DMS 273 (cell line): ENCODE measurements around the gene RGS6.
A peak's percentile ranks its signal among the peaks of the same experiment; 100 is the strongest.

Source experiments
- DNase-seq: peaks from one replicate; lab custom pipeline; 2025; ENCODE audit not compliant: unreplicated experiment; lab: John Stamatoyannopoulos, UW

The RGS6 gene

DNA sequence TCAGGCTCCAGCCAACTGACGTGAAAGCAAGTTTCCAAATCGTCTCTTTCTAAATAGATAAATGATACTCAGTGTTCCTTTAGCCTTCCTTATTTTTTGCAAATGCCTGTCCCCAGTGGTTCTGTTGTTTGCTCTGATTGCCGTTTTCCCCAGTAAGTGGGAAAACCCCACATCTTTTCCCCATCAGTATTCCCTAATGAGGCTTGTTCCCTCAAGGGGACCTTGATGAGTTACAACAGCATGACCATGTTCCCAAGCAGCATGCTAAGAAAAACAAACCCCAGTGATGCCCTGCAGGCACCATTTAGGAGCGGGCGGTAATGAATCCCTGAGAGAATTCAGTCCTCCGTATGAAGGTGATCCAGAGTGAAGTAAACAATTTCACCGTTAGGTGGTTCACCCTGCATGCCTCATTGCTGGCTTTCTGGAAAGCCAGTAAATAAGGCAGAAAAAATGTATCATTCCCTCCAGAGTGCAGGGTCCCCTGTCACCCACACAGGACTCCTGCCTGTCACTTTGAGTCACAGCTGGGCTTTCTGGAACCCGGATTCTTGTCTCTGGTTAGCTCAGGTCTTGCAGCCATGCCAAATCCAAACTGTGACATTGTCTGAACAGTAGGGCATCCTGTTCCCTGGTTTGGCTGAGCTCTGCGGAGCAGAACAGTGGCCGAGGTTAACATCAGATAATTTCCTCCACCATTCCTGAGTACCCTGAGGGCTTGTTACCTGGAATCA is 222.6 kb downstream of the RGS6 start:
- DNase-seq: no peak

DNA sequence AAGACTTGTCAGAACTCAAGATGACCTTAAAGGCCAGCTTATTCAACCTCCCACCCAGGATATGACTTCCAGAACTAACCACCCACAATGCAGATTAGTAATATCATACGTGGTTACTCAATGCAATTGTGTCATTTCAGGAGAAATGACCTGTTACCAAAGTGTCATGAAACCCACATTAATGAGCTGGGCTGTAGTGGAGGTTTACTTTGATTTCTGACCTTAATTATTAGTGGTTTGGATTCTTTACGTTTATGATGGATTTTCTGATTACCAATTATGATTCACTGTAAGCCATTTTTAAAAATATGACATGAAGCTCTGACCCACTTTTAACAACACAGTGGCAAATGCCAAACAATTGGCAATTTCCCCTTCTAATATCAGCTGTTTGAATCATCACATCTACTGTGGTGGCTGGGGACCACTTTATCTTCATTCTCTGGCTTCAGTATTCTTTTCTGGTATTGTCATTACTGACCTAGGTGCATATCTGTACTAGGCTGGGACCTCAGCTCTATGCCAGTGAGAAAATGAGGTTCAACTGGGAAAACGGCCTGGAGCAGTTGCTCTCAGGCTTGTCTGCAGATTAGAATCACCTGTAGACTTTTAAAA is 223.3 kb downstream of the RGS6 start:
- no peak for DNase-seq

DNA sequence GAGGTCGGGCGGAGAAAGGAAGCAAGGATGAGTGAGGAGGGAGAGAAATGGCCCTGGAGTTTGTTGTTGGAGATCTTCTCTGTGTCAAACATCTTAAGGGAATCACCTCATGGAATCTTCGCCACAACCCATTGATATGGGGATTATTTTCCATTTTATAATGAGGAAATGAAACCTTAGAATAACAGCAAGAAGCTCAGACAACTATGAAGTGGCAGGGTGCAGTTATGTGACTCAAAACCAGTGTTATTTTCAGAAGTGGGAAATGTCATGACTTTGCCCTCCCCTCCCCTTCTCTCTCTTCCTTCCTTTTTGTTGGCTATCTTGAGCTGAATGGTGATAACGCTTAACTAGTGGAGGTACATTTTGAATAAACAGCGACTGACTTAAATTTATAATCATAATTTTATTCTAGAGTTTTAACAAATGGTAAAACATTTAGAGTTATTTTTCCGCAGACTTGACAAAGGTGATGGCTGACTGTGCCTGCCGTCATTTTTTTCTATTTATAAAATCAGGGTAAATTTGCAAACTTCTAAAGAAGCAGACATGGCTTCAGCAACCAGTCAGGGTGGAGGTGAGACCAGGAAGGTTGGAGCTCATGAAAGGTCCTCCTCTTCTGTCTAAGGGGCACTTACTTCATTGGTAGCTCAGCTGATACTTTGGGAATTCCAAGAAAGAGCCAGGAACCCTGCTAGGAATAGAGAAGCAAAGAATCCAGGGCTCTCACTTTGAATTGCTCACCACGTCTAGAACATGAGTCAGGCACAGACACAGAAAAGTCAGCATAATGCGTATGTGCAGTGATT is 232.4 kb downstream of the RGS6 start:
- DNase-seq: no peak

DNA sequence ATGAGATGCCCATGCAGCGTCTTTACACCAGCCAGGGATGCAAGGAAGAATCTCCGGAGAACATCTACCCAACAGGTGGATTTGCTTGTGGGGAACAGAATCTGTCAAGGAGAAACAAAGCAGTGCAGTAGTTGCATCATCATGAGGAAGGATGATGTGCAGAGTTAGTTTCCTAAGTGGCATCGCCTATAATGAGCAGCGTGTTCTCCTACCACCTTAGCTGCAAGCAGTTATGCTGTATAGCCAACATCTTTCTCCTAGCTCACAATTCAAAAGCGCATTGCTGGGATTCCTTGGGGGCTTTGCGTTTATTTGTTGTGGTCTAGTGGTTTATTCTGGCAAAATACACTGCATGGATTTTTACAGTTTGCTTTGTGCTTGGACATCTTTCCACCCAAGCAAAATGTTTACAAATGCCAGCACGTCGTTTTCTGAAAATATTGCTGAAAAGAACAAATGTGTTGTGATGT is 233.0 kb downstream of the RGS6 start:
- no peak for DNase-seq

DNA sequence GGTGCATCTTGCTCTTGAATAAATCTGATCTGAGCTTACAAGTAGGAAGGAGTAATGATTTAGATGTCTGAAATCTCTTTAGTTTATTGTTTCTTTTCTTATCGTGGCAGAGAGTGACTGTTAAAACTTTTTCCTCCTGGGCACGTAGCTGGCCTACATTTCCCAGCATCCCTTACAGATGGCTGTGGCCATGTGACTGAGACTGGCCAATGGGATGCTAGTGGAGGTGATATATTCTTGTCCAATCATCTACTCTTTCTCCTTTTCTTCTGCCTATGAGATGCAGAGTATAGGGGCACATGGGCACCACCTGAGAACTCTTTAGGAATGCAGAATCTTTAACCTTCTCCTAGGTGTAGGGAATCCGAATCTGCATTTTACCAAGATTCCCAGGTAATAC is 237.3 kb downstream of the RGS6 start:
- peak; percentile 25 for DNase-seq

DNA sequence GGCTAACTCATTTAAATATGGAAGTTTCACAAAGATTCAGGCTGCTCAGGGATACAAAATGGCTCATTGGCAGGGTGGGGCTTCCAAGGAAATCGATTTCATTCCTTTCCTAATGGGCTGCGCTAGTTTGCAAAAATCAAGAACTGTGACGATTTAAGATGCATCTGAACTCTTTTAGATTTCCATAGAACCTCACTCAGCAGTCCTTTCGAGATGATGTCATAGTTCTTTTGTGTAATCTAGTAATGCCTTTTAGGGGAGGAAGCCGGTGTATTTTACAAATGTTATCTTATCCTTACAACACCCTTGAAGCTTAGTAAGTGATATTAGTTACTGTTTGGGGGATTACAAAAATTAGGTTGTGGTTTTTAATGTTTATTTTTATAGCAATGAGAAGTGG is 239.8 kb downstream of the RGS6 start:
- DNase-seq: no peak

DNA sequence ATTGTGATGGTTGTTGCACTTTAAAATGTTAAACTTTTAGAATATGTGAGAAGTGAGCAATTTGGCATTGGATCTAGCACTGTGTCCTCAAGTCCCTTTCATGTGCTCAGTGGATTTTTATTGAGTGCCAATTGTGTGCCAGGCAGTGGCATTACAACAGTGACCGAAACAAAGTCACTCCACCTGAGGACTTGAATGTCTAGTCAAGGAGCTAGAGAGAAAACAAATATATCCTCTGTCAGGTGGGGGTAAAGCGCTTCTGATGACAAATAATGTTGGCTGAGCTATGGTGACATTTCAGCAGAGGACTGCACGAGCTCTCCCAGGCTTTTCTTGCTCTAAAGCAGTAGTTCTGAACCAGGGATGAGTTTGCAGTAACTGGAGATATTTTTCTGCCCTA is 240.4 kb downstream of the RGS6 start:
- no peak for DNase-seq

DNA sequence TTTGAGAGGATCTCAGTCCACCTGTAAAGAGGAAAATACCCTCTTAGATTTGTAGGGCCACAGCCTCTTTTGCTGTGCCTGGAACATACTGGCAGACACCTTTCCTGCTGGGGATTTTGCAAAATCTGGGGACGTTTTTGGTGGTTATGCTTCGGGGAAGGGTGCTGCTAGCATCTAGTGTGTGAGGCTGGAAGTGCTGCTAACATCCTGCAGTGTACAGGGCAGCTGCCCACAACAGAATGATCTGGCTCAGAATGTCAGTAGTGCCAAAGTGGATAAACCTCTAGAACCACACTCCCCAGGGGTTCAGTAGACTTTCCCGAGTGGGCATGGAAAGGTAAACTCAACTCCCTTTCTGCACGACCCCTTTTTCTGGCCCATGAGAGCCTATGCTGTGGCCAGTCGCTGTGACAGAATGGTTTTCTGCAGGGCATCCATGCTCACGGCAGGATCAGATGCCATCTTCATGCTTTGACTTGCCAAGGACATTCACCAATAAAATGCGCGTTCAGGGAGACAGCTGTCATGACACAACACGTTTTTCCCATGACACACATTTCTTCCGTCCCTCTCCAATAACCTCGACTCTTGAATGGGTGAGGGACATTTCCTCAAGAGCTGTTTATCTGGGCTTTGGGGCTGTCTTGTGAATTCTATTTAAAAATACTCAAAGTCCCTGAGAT is 240.9 kb downstream of the RGS6 start:
- DNase-seq: no peak

DNA sequence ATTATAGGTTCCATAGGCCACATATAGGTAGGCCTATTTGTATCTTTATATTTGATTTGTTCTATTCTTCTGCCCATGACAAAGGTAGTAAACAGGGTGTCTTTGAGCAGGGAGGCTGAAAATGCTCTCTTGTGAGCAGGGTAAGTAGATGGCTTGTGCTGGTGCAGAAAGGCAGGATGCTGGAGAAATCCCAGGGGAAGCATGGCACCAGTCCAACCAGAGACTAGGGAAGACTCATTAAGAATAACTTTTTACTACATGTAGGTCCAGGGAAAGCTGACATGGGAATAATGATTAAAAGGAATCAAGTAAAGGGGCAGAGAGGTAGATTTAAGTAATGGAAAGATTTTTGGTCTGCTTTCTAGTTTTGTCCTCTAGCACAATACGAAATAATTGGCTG is 245.0 kb downstream of the RGS6 start:
- DNase-seq: peak; percentile 20

DNA sequence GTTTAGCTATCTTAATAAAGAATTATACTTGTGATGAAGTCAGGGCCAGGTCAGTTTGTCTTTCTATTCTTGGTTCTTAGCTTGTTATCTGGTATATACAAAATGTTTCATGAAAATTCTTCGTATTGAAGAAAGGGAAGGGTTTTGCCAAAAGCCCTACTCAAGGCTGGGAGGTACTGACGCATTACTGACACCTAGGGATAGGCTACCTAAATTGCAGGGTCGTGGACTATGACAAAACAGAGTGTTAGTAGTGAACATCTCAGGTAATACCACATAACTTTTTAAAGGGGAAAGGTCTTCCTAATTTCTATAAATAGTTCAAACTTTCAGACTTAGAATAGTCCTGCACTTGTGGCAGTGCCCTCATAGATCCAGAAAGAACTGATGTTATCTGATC is 246.3 kb downstream of the RGS6 start:
- no peak for DNase-seq

DNA sequence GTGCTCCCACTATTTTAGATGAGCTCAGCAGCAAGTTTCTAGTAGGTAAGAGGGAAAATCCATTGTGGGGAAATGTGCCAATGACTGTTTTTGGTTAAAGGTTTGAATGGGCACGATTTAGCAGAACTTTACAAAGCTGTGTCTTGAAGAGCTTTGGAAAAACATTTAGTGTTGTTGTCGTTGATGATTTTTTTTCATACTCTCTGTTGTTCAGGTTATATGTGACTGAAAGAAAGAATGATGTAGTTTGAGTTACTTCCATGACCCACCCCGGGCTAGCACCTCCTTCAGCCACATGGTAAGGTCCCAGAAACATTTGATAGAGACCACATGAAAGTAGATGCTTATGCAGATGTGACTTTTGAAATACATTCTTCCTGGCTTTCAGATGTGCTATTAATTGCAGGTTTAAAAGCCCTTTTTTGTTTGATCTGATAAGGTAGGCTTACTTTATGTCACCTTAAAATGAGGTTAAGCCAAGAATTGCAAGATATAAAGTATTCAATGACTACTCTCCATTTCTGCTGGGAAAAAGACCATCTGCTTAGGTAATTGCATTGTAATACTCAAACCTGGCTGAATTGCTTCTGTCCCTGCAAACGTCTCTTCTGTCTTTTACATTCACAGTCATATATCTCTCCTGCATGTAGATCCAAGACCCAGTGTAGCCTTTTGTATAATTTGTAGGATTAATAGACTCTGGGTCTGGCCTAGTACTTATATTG is 250.6 kb downstream of the RGS6 start:
- peak; percentile 29 for DNase-seq

DNA sequence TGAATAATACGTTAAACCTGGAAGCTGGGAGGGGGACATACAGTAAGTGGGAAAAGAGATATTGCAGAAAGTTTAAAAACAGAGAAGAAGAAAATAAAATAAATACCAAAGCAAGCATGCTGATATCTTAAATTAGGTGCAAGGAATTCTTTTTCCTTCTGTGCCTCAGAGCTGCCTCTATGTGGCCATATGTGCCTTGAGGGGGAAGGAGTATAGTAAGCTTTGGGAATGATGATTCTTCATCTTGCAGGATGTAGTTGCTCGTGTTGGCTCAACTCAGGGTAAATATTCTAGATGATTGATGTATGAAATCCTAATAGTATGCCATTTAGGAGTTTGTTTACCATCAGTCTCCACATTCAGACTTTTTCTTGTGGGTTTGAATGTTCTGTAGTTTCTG is 251.4 kb downstream of the RGS6 start:
- DNase-seq: peak; percentile 10

DNA sequence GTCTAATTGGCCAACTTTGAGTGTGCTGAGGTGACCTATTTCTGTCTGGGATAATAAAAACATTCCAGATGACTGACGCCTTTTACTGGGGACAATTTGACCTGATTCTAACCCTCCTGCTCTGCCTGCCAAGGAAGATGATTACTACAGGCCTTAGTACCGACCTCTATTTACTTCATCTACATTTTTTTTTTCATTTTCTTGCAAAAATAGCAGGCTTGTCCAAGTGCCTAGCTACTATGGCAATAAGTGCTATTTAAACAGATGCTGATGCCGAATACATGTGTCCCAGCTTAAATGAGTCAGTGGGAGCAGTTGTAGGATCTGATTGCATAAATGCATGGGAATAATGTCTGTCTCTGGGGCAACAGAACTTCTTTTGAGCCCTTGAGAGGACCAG is 254.3 kb downstream of the RGS6 start:
- DNase-seq: no peak

DNA sequence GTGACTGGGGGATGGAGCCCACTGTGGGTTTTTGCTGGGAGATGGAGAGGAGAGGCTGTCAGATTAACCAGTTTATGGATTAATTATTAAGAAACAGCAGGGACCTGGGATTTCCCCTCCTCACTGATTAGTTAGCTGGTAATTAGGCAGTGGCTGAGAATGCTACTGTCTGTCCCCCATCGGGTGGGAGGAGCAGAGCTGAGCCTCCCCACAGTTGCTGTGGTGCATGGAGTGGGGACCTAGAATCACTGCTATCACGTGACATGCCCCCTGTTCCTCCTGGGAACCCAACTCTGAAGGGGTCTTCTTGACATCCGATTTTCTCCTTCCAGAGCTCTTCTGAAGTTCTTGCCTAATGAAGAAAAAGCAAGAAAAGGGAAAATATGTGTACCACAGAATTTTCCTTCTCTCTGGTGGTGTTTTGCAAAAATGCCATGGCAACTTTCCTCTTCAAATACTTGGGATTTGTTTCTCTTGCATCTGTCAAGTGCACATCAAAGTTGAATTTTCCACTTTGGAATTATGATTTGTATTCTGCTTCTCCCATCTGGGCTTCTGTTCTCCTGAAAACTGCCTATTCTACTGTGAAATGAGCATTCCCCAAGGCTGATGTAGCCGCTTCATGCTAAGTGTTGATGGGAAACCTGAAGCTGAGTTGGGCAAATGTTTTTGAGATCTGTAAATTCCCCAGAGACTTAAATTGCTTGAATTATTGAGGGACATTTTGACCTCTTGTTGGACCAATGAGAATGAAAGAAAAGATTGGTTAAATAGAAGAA is 264.2 kb downstream of the RGS6 start:
- DNase-seq: no peak

DNA sequence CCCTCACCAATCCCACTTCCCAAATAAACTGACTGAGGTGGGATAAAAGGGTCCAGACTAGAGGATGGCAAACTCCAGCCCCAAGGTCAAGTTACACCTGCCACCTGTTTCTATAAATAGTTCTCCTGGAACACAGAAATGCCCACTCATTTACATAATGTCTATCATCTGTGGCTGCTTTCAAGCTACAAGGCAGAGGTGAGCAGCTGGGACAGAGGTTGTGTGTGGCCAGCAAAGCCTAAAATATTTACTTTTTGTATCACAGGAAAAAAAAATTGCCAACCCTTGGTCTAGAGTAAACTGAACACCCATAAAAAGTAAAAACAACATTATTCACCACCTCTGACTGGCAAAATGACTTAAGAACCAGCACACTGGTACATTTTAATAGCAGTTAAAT is 269.4 kb downstream of the RGS6 start:
- no peak for DNase-seq

DNA sequence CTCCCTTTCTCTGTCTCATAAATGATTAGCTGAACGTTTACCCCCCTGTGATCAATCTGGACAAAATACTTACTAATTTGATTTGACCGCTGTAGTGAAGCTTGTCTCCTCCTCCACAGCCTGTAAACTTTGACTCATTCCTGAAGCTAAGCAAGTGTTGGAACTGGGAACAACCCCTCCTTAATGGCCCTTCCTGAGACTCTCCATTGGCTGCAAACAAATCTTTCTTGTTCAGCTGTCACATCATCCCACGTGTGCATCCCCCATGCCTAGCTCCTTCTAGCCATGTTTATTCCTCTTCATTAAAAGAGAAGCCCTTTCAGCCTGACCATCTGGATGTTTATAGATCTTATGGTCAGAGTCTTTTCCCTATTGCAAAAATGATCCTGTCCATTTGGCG is 281.2 kb downstream of the RGS6 start:
- DNase-seq: peak; percentile 3

DNA sequence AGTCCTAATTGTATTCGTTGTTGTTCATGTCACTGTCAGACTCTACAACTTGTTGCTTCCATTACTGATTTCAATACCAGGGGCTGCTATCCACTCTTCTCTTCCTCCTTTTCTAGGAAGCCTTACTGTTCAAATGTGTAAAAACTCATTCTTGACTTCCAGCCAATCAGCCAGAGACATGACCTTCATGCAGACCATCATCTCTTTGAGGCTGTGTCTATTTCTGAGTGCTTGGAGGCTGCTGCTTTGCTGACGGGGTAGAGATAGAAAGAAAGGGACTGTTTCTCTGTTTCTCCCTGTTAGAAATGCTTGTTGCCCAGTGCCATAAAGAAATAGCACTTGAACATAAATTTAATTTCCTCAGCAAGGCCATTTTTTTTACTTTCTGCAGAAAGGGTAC is 282.9 kb downstream of the RGS6 start:
- no peak for DNase-seq

DNA sequence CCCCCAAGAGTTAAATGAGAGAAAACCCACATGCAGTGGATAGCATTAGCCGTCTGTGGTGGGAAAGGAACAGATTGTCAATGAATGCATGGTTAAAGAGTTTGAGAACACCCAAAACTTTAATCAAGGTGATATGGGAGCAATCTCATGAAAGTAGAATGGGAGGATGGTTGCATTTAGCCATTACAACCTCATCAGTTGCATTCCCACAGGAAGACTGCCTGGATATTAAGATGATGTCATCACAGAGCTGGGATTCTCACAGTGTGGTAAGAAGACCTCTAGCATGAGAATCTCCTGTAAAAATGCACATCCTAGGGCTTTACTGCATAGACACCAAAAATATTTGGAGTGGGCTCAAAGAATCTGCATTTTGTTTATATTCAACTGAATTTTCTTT is 284.9 kb downstream of the RGS6 start:
- DNase-seq: no peak

DNA sequence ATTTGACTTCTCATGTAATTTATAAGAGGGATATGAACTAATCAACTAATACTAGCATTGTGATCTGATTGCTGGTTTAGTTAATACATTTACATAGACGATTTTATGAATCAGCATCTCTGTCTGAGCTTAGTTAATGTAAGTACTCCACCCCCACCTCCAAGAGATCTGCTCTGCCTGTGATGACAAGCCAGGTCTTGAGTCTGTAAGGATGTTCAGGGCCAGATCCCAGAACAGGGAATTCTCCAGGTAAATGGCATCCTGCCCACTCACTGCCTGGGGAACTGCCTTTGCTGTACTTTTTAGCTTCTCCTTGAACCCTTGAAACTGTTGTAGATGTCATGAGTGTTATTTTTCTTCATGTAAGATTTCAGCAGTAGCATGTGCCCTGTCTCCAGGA is 289.8 kb downstream of the RGS6 start:
- no peak for DNase-seq

DNA sequence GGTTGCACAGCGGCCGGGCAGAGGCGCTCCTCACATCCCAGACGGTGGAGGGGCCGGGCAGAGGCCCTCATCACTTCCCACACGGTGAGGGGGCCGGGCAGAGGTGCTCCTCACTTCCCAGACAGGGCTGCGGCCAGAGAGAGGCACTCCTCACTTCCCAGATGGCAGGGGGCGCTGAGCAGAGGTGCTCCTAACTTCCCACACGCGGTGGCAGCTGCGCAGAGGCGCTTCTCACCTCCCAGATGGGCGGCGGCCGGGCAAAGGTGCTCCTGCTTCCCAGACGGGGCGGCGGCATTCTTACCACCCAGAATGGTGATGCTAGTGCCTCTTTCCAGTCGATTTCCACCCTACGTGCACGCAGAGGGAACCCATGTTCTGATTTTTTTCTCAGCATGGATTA is 304.4 kb downstream of the RGS6 start:
- no peak for DNase-seq
